Caco-2 (cell line): ENCODE results near the gene A2ML1. TPM values are rescaled to one million over a fixed set of nuclear protein-coding genes. Genes with fewer than 3 reads are reported as not detected.

Experiments
- BruUV-seq: library from RNA; stranded (reverse); fragments of 400-500 nt; replicated peaks from 2 replicates; lab custom pipeline; 2021; lab: Mats Ljungman, UMichigan
- CTCF ChIA-PET: fragments of 300-600 bp; sonication (Branson Sonifier 250); formaldehyde crosslinking; loops from one replicate; lab custom pipeline; 2022; ENCODE audit warnings: antibody characterized with exemption; lab: Charles Lee
- POLR2A ChIA-PET: fragments of 300-600 bp; sonication (Branson Sonifier 250); formaldehyde crosslinking; loops from one replicate; lab custom pipeline; 2022; ENCODE audit warnings: antibody characterized with exemption; lab: Charles Lee
- DNase-seq, 2 experiments: peaks; one replicate each; pipeline versions ENCODE4 v3.0.0 to v3.0.0-alpha.2; 2020 to 2022
- H3K27me3 ChIP-seq: replicated peaks from 2 replicates; pipeline ENCODE4 v1.6.0; 2011; ENCODE audit warnings: low read length; ENCODE audit not compliant: control insufficient read depth, insufficient read depth
- H3K36me3 ChIP-seq: 2 replicates; pipeline ENCODE4 v1.5.1; 2011; ENCODE audit warnings: low read length; ENCODE audit not compliant: control insufficient read depth, insufficient read depth
- H3K4me1 ChIP-seq: fragments of 250-450 bp; sonication (Bioruptor Pico); 2 replicates; pipeline ENCODE4 v1.5.1; 2020; ENCODE audit warnings: mild to moderate bottlenecking
- H3K4me3 ChIP-seq: 2 replicates; pipeline ENCODE4 v1.5.1; 2011; ENCODE audit warnings: low read depth, mild to moderate bottlenecking, control low read depth, low read length
- H3K9me3 ChIP-seq: fragments of 250-450 bp; sonication (Bioruptor Pico); 2 replicates; pipeline ENCODE4 v1.5.1; 2020; ENCODE audit warnings: mild to moderate bottlenecking, moderate library complexity
- H3K27ac Mint-ChIP-seq: one replicate; pipeline ENCODE4 v1.8.0; 2022; ENCODE audit warnings: mixed read lengths; ENCODE audit not compliant: unreplicated experiment
- H3K27me3 Mint-ChIP-seq: one replicate; pipeline ENCODE4 v1.8.0; 2022; ENCODE audit warnings: mixed read lengths; ENCODE audit not compliant: insufficient read depth, unreplicated experiment
- H3K36me3 Mint-ChIP-seq: one replicate; pipeline ENCODE4 v1.8.0; 2022; ENCODE audit warnings: mild to moderate bottlenecking, mixed read lengths; ENCODE audit not compliant: insufficient read depth, unreplicated experiment
- H3K4me1 Mint-ChIP-seq: one replicate; pipeline ENCODE4 v1.8.0; 2022; ENCODE audit warnings: low read depth, mixed read lengths; ENCODE audit not compliant: unreplicated experiment
- H3K4me3 Mint-ChIP-seq: one replicate; pipeline ENCODE4 v1.8.0; 2022; ENCODE audit warnings: mild to moderate bottlenecking, moderate library complexity, mixed read lengths; ENCODE audit not compliant: unreplicated experiment
- H3K9me3 Mint-ChIP-seq: one replicate; pipeline ENCODE4 v1.8.0; 2022; ENCODE audit warnings: mixed read lengths; ENCODE audit not compliant: unreplicated experiment
- intact Hi-C: fragments of 100-400 bp; cut with micrococcal nuclease; formaldehyde crosslinking; loops from one replicate; pipeline ENCODE4 v1.10.0; 2022; ENCODE audit not compliant: unreplicated experiment
- total RNA-seq: library from RNA; stranded (reverse); gene quantifications from 2 replicates; pipeline ENCODE4 v1.2.3, GENCODE V29; 2022
- TF ChIP-seq, protein P1 (sequence below), 2 experiments: fragments of 200-600 bp in 1 of 2; IDR thresholded peaks; 1 replicate in 1 of 2; 2 replicates in 1 of 2; pipeline versions ENCODE4 v1.5.1 to v1.8.0; 2011 to 2022; ENCODE audit warnings: antibody characterized with exemption in 1 of 2, control low read depth in 1 of 2, inconsistent platforms in 1 of 2, low read depth in 1 of 2, low read length in 1 of 2, mild to moderate bottlenecking in 1 of 2, moderate library complexity in 1 of 2; ENCODE audit not compliant: insufficient read depth in 1 of 2, severe bottlenecking in 1 of 2, unreplicated experiment in 1 of 2

A2ML1 gene
- total RNA-seq, 1 experiment from 2014 or later, result not detected

DNA sequence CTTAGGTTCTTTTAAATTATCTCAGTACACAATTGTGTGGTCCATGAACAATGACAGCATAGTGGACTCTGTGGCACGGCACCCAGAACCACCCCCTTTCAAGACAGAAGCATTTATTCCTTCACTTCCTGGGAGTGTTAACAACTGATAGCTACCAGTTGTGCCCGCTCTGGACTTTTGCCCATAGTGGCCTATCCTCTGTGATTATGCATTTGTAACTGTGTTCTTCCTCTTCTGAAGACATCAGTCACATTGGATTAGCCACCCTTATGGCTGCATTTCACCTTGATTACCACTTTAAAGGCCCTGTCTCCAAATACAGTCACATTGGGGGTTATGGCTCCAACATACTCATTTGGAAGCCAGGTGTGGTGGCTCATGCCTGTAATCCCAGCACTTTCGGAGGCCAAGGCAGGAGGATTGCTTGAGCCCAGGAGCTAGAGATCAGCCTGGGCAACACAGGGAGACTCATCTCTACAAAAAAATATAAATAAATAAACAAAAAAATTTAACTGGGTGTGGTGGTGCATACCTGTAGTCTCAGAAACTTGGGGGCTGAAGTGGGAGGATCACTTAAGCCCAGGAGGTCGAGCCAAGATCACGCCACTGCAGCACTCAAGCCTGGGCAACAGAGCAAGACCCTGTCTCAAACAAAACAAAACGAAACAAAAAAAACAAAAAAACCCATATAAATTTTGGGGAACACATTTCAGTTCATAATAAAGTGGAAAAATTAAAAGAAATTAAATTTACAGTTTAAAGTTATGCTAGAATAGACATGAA, 64.3 kb downstream of the A2ML1 start:
- Mint-ChIP-seq H3K36me3 (no peaks in the 10 kb centered on the region), H3K27ac (no peak overlapping the region), H3K4me1 (peaks cover 6% of the 10 kb centered on the region), H3K4me3 (no peak overlapping the region), H3K9me3 (peaks cover 12% of the 10 kb centered on the region), H3K27me3 (peaks cover 9% of the 10 kb centered on the region)
- Histone ChIP-seq H3K9me3 (peaks cover 19% of the 10 kb centered on the region), H3K36me3 (no peaks in the 10 kb centered on the region), H3K27me3 (no peaks in the 10 kb centered on the region), H3K4me3 (no peak overlapping the region), H3K4me1 (0 out of 2 replicates have a peak, but pooled peaks cover 3% of the 10 kb centered on the region)
- no TSS peak for BruUV-seq
- TF ChIP-seq, protein P1, sequence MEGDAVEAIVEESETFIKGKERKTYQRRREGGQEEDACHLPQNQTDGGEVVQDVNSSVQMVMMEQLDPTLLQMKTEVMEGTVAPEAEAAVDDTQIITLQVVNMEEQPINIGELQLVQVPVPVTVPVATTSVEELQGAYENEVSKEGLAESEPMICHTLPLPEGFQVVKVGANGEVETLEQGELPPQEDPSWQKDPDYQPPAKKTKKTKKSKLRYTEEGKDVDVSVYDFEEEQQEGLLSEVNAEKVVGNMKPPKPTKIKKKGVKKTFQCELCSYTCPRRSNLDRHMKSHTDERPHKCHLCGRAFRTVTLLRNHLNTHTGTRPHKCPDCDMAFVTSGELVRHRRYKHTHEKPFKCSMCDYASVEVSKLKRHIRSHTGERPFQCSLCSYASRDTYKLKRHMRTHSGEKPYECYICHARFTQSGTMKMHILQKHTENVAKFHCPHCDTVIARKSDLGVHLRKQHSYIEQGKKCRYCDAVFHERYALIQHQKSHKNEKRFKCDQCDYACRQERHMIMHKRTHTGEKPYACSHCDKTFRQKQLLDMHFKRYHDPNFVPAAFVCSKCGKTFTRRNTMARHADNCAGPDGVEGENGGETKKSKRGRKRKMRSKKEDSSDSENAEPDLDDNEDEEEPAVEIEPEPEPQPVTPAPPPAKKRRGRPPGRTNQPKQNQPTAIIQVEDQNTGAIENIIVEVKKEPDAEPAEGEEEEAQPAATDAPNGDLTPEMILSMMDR (IDR thresholded peaks at IDR 0.05; ENCODE audit: insufficient read depth in 1 of 2, low read depth in 1 of 2, low read length in 1 of 2, severe bottlenecking in 1 of 2, unreplicated experiment in 1 of 2), result no peak
- ChIA-PET POLR2A (no interaction called here), CTCF (no interaction called here)
- intact Hi-C loops, result no loop called here
- no peak for DNase-seq

DNA sequence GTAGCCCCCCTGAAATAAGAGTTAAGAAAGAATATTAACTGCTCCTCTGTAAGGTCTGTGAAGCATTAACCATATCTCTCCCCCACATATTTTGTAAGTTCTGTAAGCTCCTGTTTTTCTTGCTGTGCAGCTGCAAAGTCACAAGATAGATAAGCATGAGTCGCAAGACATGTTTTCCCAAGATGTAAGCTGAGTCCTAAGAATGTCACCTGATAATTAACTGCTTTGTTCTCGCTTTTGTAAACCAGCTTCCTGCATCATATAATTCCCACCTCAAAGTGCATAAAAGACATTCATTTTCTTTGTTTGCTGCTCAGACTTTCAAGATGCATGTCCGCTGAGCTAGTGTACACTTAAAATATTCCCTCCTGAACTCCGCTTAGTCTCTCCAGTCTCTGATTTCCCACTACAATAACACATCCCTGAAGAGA, 64.9 kb downstream of the A2ML1 start:
- Histone ChIP-seq H3K36me3 (no peaks in the 10 kb centered on the region), H3K4me3 (no peak overlapping the region), H3K9me3 (peaks cover 19% of the 10 kb centered on the region), H3K27me3 (no peaks in the 10 kb centered on the region), H3K4me1 (0 out of 2 replicates have a peak, but pooled peaks cover 3% of the 10 kb centered on the region)
- intact Hi-C loops, result no loop called here
- TF ChIP-seq, protein P1 (IDR thresholded peaks at IDR 0.05; ENCODE audit: insufficient read depth in 1 of 2, low read depth in 1 of 2, low read length in 1 of 2, severe bottlenecking in 1 of 2, unreplicated experiment in 1 of 2), result no peak
- DNase-seq, result no peak
- peaks cover 9% of the 10 kb centered on the region for H3K27me3 Mint-ChIP-seq
- H3K9me3 Mint-ChIP-seq, result peaks cover 12% of the 10 kb centered on the region
- H3K4me3 Mint-ChIP-seq, result no peak overlapping the region
- BruUV-seq, result no TSS peak
- ChIA-PET CTCF (no interaction called here), POLR2A (no interaction called here)
- no peaks in the 10 kb centered on the region for H3K36me3 Mint-ChIP-seq
- H3K4me1 Mint-ChIP-seq, result peaks cover 6% of the 10 kb centered on the region
- no peak overlapping the region for H3K27ac Mint-ChIP-seq

DNA sequence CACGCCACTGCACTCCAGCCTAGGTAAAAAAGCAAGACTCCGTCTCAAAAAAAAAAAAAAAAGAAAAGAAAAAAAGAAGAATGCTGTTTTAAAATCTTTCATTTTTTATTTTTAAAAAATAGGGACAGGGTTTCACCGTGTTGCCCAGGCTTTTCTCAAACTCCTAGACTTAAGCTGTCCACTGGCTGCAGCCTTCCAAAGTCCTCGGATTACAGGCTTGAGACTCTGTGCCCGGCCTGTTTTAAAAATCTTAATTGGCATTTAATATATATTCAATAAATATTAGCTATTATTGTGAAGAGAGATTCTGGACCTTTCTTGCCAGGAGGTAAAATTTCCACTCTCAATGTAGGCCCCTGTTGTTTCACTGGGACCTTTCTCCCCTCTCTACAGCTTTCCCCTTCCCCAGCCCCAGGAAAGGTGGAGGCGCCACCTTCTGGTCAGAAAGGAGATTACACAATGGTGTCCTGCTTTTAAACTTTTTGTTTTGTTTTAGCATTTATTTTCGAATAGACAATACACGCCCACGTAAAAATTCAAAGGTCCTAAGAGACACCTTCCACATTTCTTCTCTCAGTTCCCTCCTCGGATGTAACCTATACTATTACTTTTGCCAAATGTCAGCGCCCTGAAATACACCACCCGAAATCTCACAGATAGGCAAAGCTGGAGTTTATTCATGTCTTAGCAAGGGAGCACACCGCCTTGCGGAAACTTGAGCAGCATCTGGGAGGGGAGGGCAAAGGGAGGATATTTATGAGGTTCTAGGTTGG, 68.1 kb downstream of the A2ML1 start:
- Mint-ChIP-seq H3K9me3 (peaks cover 12% of the 10 kb centered on the region), H3K36me3 (no peaks in the 10 kb centered on the region), H3K27me3 (peaks cover 2% of the 10 kb centered on the region), H3K4me3 (peak overlapping the region; percentile 61), H3K27ac (no peak overlapping the region), H3K4me1 (peaks cover 6% of the 10 kb centered on the region)
- intact Hi-C loops, result loop anchor here (1.0 kb wide), 3 partner anchors 110 to 233 kb away; no protein-coding TSS in a partner anchor
- H3K36me3 ChIP-seq, result no peaks in the 10 kb centered on the region
- no TSS peak for BruUV-seq
- ChIA-PET CTCF (interaction anchor here (0.6 to 2.0 kb wide), 16 partner anchors 8 to 346 kb away, joined by 3 to 27 read pairs (median 4); partner anchors contain the start of genes M6PR and PHC1), POLR2A (interaction anchor here (0.7 kb wide), 1 partner anchor 107 kb away, joined by 8 read pairs; no protein-coding TSS in a partner anchor)
- peak; percentile 57 to 81 for DNase-seq
- peaks cover 19% of the 10 kb centered on the region for H3K9me3 ChIP-seq
- H3K4me3 ChIP-seq, result no peak overlapping the region
- TF ChIP-seq, protein P1 (IDR thresholded peaks at IDR 0.05; ENCODE audit: insufficient read depth in 1 of 2, low read depth in 1 of 2, low read length in 1 of 2, severe bottlenecking in 1 of 2, unreplicated experiment in 1 of 2), result peak; percentile 93 to 98
- H3K4me1 ChIP-seq, result 0 out of 2 replicates have a peak, but pooled peaks cover 3% of the 10 kb centered on the region
- H3K27me3 ChIP-seq, result no peaks in the 10 kb centered on the region
